Neural cell (in vitro differentiated cells): ENCODE results near the gene MKRN2.

Experiments used
- CTCF ChIP-seq: fragments of 450-650 bp; IDR thresholded peaks from 2 replicates; pipeline ENCODE4 v1.5.1; 2014; ENCODE audit warnings: antibody characterized with exemption, mild to moderate bottlenecking, moderate library complexity; ENCODE audit not compliant: poor library complexity, severe bottlenecking
- POLR2AphosphoS5 ChIP-seq: IDR thresholded peaks from 2 replicates; pipeline ENCODE4 v1.6.1; 2012
- REST ChIP-seq: IDR thresholded peaks from 2 replicates; pipeline ENCODE4 v1.6.1; 2012; ENCODE audit warnings: borderline replicate concordance
- SMC3 ChIP-seq: fragments of 450-650 bp; conservative IDR thresholded peaks from 2 replicates; pipeline ENCODE4 v1.6.1; 2014; ENCODE audit warnings: antibody characterized with exemption, mild to moderate bottlenecking, moderate library complexity; ENCODE audit not compliant: poor library complexity

DNA sequence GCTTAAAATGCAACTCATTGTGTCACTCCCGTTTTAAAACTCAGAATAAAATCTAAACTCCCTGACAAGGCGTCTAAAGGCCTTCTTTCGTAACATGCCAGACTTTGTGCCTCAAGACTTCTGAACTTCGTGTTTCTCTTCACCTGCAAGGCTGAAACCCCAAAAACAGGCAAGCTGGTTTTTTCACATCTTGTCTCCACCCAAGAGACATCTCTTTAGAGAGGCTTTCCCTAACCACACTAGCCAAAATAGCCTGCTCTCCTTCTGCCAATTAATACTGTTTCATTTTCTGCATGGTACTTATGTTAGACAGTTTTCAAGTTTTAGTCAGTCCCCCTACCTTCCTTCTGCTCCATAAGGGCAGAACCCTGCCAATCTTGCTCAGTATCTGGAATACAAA is 65.4 kb downstream of the MKRN2 start:
- TF ChIP-seq SMC3 (no peak), CTCF (no peak), POLR2AphosphoS5 (no peak), REST (no peak)
